NCI-H774 (cell line): ENCODE results near the gene CYP2C18.
"Not testable (repeated sequence)": the region's sequence is repeated elsewhere in the genome, so short reads cannot be mapped to it uniquely, and the experiment has no call there.

Experiments
- DNase-seq: peaks from one replicate; lab custom pipeline; 2025; lab: John Stamatoyannopoulos, UW

Gene CYP2C18

GRCh38 chr10:94747137-94747536, 63.6 kb downstream of the CYP2C18 start:
- DNase-seq = no peak

- no peak for DNase-seq
These were observed 64.3 kb downstream of the CYP2C18 start for GRCh38 chr10:94747838-94748237.

- DNase-seq = no peak
These were observed 74.4 kb downstream of the CYP2C18 start for GRCh38 chr10:94757916-94758315.

- DNase-seq = no peak
These were observed 77.2 kb downstream of the CYP2C18 start for GRCh38 chr10:94760586-94761178.

- no peak for DNase-seq
These were observed 78.9 kb downstream of the CYP2C18 start, which contains the start of gene CYP2C19 for GRCh38 chr10:94762393-94762792. Gene CYP2C19 (plus strand): TSS chr10:94762681. CDS start chr10:94762706, 25 bp downstream.

GRCh38 chr10:94775425-94775824, 91.9 kb downstream of the CYP2C18 start:
- DNase-seq = not testable (repeated sequence)

GRCh38 chr10:94777886-94778458, 94.4 kb downstream of the CYP2C18 start:
- no peak for DNase-seq

- no peak for DNase-seq
These were observed 97.3 kb downstream of the CYP2C18 start for GRCh38 chr10:94780844-94781243.

GRCh38 chr10:94784256-94784655, 100.7 kb downstream of the CYP2C18 start:
- DNase-seq = no peak

- DNase-seq = no peak
These were observed 101.7 kb downstream of the CYP2C18 start for GRCh38 chr10:94785211-94785610.
